K562 (cell line): ENCODE data around the gene XPC. TPM values are rescaled to one million over a fixed set of nuclear protein-coding genes. Genes with fewer than 3 reads are reported as not detected.

Experiments used
- ATAC-seq: fragments of 200-7000 bp; cut with Tn5 transposase; 3 replicates; pipeline ENCODE4 v1.9.1; 2020; ENCODE audit warnings: moderate library complexity
- BruUV-seq: library from RNA; stranded (reverse); fragments of 400-500 nt; replicated peaks from 2 replicates; lab custom pipeline; 2021; lab: Mats Ljungman, UMichigan
- CTCF ChIA-PET: fragments of 300-600 bp; formaldehyde crosslinking; extraction: SDS; loops from one replicate; lab custom pipeline; 2021; ENCODE audit warnings: low intra/inter-chr PET ratio; lab: Yijun Ruan, JAX
- POLR2A ChIA-PET: fragments of 300-600, 350-650 bp; sonication (Branson Sonifier 250); formaldehyde crosslinking; extraction: SDS; loops from one replicate; lab custom pipeline; 2021; ENCODE audit warnings: antibody characterized with exemption, inconsistent platforms; lab: Yijun Ruan, JAX
- DNase-seq, 4 experiments: peaks; one replicate each; pipeline versions ENCODE4 v3.0.0 to v3.0.0-alpha.2; 2011 to 2018; ENCODE audit warnings: low spot score in 3 of 4, mixed read lengths in 3 of 4; ENCODE audit errors: extremely low read depth in 1 of 4
- FAIRE-seq: peaks from 2 replicates; lab custom pipeline; 2011; peaks lifted over from hg19 to GRCh38; lab: Jason Lieb, UNC
- H2AFZ ChIP-seq: 2 replicates; pipeline ENCODE4 v1.6.0; 2011; ENCODE audit warnings: low read depth, low read length, control low read depth, inconsistent platforms
- H3K27ac ChIP-seq: fragments of 200-600 bp; 3 replicates; pipeline ENCODE4 v1.8.0; 2011; ENCODE audit warnings: low read depth, mild to moderate bottlenecking, control low read depth, inconsistent platforms, low read length, moderate library complexity, mixed read lengths; ENCODE audit errors: extremely low read depth
- H3K27me3 ChIP-seq, 2 experiments: fragments of 300-600 bp in 1 of 2; 2 replicates in 1 of 2; 3 replicates in 1 of 2; pipeline versions ENCODE4 v1.6.0 to v1.8.0; 2011; ENCODE audit warnings: inconsistent platforms in 2 of 2, low read length in 2 of 2, mild to moderate bottlenecking in 1 of 2, mixed read lengths in 1 of 2, moderate library complexity in 1 of 2; ENCODE audit not compliant: control insufficient read depth in 2 of 2, insufficient read depth in 2 of 2
- H3K36me3 ChIP-seq: fragments of 300-600 bp; 3 replicates; pipeline ENCODE4 v1.8.0; 2011; ENCODE audit warnings: mild to moderate bottlenecking, low read length, inconsistent platforms; ENCODE audit not compliant: control insufficient read depth, insufficient read depth
- H3K4me1 ChIP-seq, 2 experiments: fragments of 200-600 bp in 1 of 2; replicated peaks in 1 of 2; 2 replicates in 1 of 2; 3 replicates in 1 of 2; pipeline versions ENCODE4 v1.5.1 to v1.8.0; 2011; ENCODE audit warnings: inconsistent platforms in 2 of 2, low read length in 2 of 2, mild to moderate bottlenecking in 1 of 2, mixed read lengths in 1 of 2, moderate library complexity in 1 of 2; ENCODE audit not compliant: control insufficient read depth in 2 of 2, insufficient read depth in 2 of 2
- H3K4me2 ChIP-seq: 2 replicates; pipeline ENCODE4 v1.6.1; 2011; ENCODE audit warnings: low read length, control low read depth, inconsistent platforms, mixed read lengths; ENCODE audit not compliant: insufficient read depth
- H3K4me3 ChIP-seq: fragments of 200-600 bp; sonication (generic), shearing (Covaris generic); 2 replicates; pipeline ENCODE4 v1.5.1; 2016; ENCODE audit warnings: control low read depth, inconsistent platforms
- H3K79me2 ChIP-seq: fragments of 200-600 bp; 3 replicates; pipeline ENCODE4 v1.8.0; 2011; ENCODE audit warnings: low read length, inconsistent platforms; ENCODE audit not compliant: control insufficient read depth, insufficient read depth
- H3K9ac ChIP-seq, 2 experiments: 2 replicates each; pipeline versions ENCODE4 v1.6.0 to v1.6.1; 2011; ENCODE audit warnings: low read depth in 2 of 2, low read length in 2 of 2, control low read depth in 1 of 2, inconsistent platforms in 1 of 2, mild to moderate bottlenecking in 1 of 2, mixed read lengths in 1 of 2; ENCODE audit not compliant: insufficient read depth in 1 of 2
- H3K9me1 ChIP-seq: one replicate; pipeline ENCODE4 v1.6.0; 2011; ENCODE audit warnings: inconsistent platforms, mild to moderate bottlenecking, low read length, moderate library complexity; ENCODE audit not compliant: control insufficient read depth, insufficient read depth
- H3K9me3 ChIP-seq: replicated peaks from 2 replicates; pipeline ENCODE4 v1.5.1; 2011; ENCODE audit warnings: low read depth, low read length, inconsistent platforms; ENCODE audit not compliant: control insufficient read depth, insufficient read depth
- H4K20me1 ChIP-seq: replicated peaks from 2 replicates; pipeline ENCODE4 v1.6.1; 2011; ENCODE audit warnings: low read length, inconsistent platforms, mixed read lengths; ENCODE audit not compliant: control insufficient read depth, insufficient read depth
- ASH1L ChIP-seq: fragments of 450-650 bp; IDR thresholded peaks from 2 replicates; pipeline ENCODE4 v1.6.1; 2018; ENCODE audit warnings: borderline replicate concordance, mild to moderate bottlenecking, low read depth; ENCODE audit not compliant: partially characterized antibody
- CEBPG ChIP-seq, 3 experiments: fragments of 200-800 bp in 1 of 3; sonication (Bioruptor generic) in 1 of 3; sonication (generic) in 1 of 3; formaldehyde crosslinking in 1 of 3; IDR thresholded peaks in 2 of 3; conservative IDR thresholded peaks in 1 of 3; 2 replicates each; pipeline versions ENCODE4 v1.6.1 to v1.8.0; 2016 to 2022; ENCODE audit warnings: missing compliant biosample characterization in 2 of 3, missing genetic modification characterization in 2 of 3, mild to moderate bottlenecking in 1 of 3, missing genetic modification reagents in 1 of 3
- CREB1 ChIP-seq, 2 experiments: sonication (generic) in 1 of 2; formaldehyde crosslinking in 1 of 2; IDR thresholded peaks; 2 replicates each; pipeline versions ENCODE4 v1.6.1 to v1.8.0; 2012 to 2022; ENCODE audit warnings: inconsistent platforms in 1 of 2, mild to moderate bottlenecking in 1 of 2, missing genetic modification reagents in 1 of 2, moderate library complexity in 1 of 2
- ERF ChIP-seq: fragments of 450-650 bp; formaldehyde crosslinking; IDR thresholded peaks from 2 replicates; pipeline ENCODE4 v1.4.0; 2020; ENCODE audit warnings: mild to moderate bottlenecking, mixed read lengths
- GTF2F1 ChIP-seq: IDR thresholded peaks from 2 replicates; pipeline ENCODE4 v1.6.1; 2011; ENCODE audit warnings: low read depth, low read length, improper control_type of control experiment
- JUN ChIP-seq, 2 experiments: sonication (generic) in 1 of 2; formaldehyde crosslinking in 1 of 2; IDR thresholded peaks; 2 replicates each; pipeline versions ENCODE4 v1.6.1 to v1.8.0; 2012 to 2022; ENCODE audit warnings: borderline replicate concordance in 2 of 2, mild to moderate bottlenecking in 2 of 2, improper control_type of control experiment in 1 of 2, low read depth in 1 of 2, low read length in 1 of 2, missing genetic modification reagents in 1 of 2
- MECOM ChIP-seq: fragments of 250-450 bp; sonication (Bioruptor Pico); IDR thresholded peaks from 2 replicates; pipeline ENCODE4 v1.8.0; 2022; ENCODE audit warnings: inconsistent platforms
- PHF8 ChIP-seq: fragments of 200-600 bp; sonication (generic); IDR thresholded peaks from 2 replicates; pipeline ENCODE4 v1.6.1; 2012; ENCODE audit warnings: mixed run types, mild to moderate bottlenecking, inconsistent platforms, low read length, moderate library complexity, borderline replicate concordance
- PRPF4 ChIP-seq: fragments of 200-400 bp; formaldehyde crosslinking; IDR thresholded peaks from one replicate; pipeline ENCODE4 v1.6.1; 2017; ENCODE audit warnings: low read length, low read depth, mild to moderate bottlenecking; ENCODE audit not compliant: insufficient read depth, poor library complexity, severe bottlenecking
- RBM17 ChIP-seq: fragments of 200-400 bp; formaldehyde crosslinking; IDR thresholded peaks from 2 replicates; pipeline ENCODE4 v1.6.1; 2017; ENCODE audit warnings: low read depth, mild to moderate bottlenecking, low read length, borderline replicate concordance
- SRSF1 ChIP-seq: fragments of 200-400 bp; formaldehyde crosslinking; IDR thresholded peaks from 2 replicates; pipeline ENCODE4 v1.6.1; 2017; ENCODE audit warnings: mild to moderate bottlenecking, low read depth, low read length, moderate library complexity
- TFE3 ChIP-seq: fragments of 450-650 bp; formaldehyde crosslinking; IDR thresholded peaks from 2 replicates; pipeline ENCODE4 v1.4.0; 2020; ENCODE audit warnings: mild to moderate bottlenecking, mixed read lengths
- XRCC5 ChIP-seq: fragments of 200-400 bp; formaldehyde crosslinking; IDR thresholded peaks from 2 replicates; pipeline ENCODE4 v1.6.1; 2017; ENCODE audit warnings: low read depth, mild to moderate bottlenecking, low read length
- ZNF146 ChIP-seq: IDR thresholded peaks from one replicate; pipeline ENCODE4 v1.6.1; 2018; ENCODE audit warnings: missing compliant biosample characterization; ENCODE audit not compliant: unreplicated experiment
- ZNF408 ChIP-seq: fragments of 250-450 bp; sonication (Bioruptor Pico); IDR thresholded peaks from 2 replicates; pipeline ENCODE4 v1.4.0; 2020; ENCODE audit warnings: low read depth, mild to moderate bottlenecking, moderate library complexity
- WGBS: fragments of 100-300 bp; shearing (Covaris generic); methylation state at CpG from one replicate; pipeline ENCODE4 v1.1.6; 2016; ENCODE audit warnings: low coverage, mixed read lengths; ENCODE audit not compliant: insufficient coverage; ENCODE audit errors: missing lambda C conversion rate; 5-methylcytosine and 5-hydroxymethylcytosine counted together
- in situ Hi-C: fragments of 300-500 bp; cut with MboI; formaldehyde crosslinking; loops from 4 replicates; pipeline ENCODE4 v1.15.0; 2018; ENCODE audit warnings: inconsistent platforms, mixed read lengths
- intact Hi-C: fragments of 100-400 bp; cut with micrococcal nuclease; formaldehyde crosslinking; loops from 2 replicates; pipeline ENCODE4 v1.14.2; 2022
- polyA plus RNA-seq, 8 experiments: library from polyadenylated mRNA; depleted of rRNA in 4 of 8; stranded (reverse) in 5 of 8; unstranded in 3 of 8; fragments of >200 nt; fragmentation: Nextera tagmentation in 2 of 8; fragmentation: Illumina TruSeq in 1 of 8; extraction: Ambion mirVana in 2 of 8; extraction: Trizol in 1 of 8; gene quantifications; 2 replicates each; pipeline versions ENCODE4 v1.2.1 to v1.2.3, GENCODE V29; 2011 to 2014; ENCODE audit warnings: inconsistent platforms in 1 of 8, missing spikeins in 1 of 8
- total RNA-seq, 7 experiments: library from RNA; depleted of rRNA in 6 of 7; stranded (reverse); fragments of >200 nt in 6 of 7; fragmentation: Illumina TruSeq in 2 of 7; extraction: Trizol in 2 of 7; gene quantifications; 2 replicates each; pipeline versions ENCODE4 v1.2.1 to v1.2.3, GENCODE V29; 2011 to 2021; ENCODE audit warnings: low replicate concordance in 1 of 7
- TF ChIP-seq, protein P1 (sequence below): fragments of 150-350 bp; IDR thresholded peaks from 2 replicates; pipeline ENCODE4 v1.6.1; 2014; ENCODE audit warnings: low read depth, mild to moderate bottlenecking, low read length, borderline replicate concordance

XPC gene
- total and polyA plus RNA-seq, 9 of the 15 experiments (the other 6 are each of a cell fraction or from before 2014, with no cell fraction given) = 3.8 to 54.7 (median 41.3) TPM

- Histone ChIP-seq H3K27ac (no peak overlapping the region), H3K4me3 (no peak overlapping the region), H3K4me1 (peaks cover 8 to 11% of the 10 kb centered on the region in 2 experiments), H4K20me1 (no peaks in the 10 kb centered on the region), H3K9ac (no peak overlapping the region), H3K36me3 (peaks cover 66% of the 10 kb centered on the region; the same call in 2 of the 3 replicates), H3K27me3 (no peaks in the 10 kb centered on the region), H3K9me3 (no peaks in the 10 kb centered on the region), H3K4me2 (no peak overlapping the region), H2AFZ (no peak overlapping the region), H3K79me2 (no peaks in the 10 kb centered on the region), H3K9me1 (no peaks in the 10 kb centered on the region)
- WGBS = 78% methylated on average over 5 of the region's 5 CpGs
- intact Hi-C loops = no loop called here
- CTCF ChIA-PET = no interaction called here
- ATAC-seq = no peak
- no TSS peak for BruUV-seq
- in situ Hi-C loops = no loop called here
- FAIRE-seq = no peak
- no peak for DNase-seq
- POLR2A ChIA-PET = interaction anchor here (0.6 to 4.2 kb wide), 4 partner anchors 9 to 524 kb away, joined by 3 to 24 read pairs (median 4); partner anchors contain the start of genes CHCHD4 and TMEM43
- TF ChIP-seq ASH1L = no peak
- TF ChIP-seq TFE3 (CRISPR knock-in tag) = peak; percentile 22; the same call in 1 of the 2 replicates
- no peak for TF ChIP-seq PRPF4
- peak; percentile 75 for TF ChIP-seq CEBPG (CRISPR knock-in tag; IDR thresholded peaks at IDR 0.05)
- TF ChIP-seq CEBPG (tag; conservative IDR thresholded peaks at IDR 0.05 in 1 of 2, IDR thresholded peaks at IDR 0.05 in 1 of 2) = no peak
- no peak for TF ChIP-seq ZNF146
- TF ChIP-seq ERF (CRISPR knock-in tag) = no peak
- TF ChIP-seq SRSF1 = no peak
- no peak for TF ChIP-seq JUN (IDR thresholded peaks at IDR 0.05; ENCODE audit: borderline replicate concordance, low read depth, low read length)
- TF ChIP-seq JUN (CRISPR knock-in tag; IDR thresholded peaks at IDR 0.05; ENCODE audit: borderline replicate concordance) = no peak
- no peak for TF ChIP-seq ZNF408
- TF ChIP-seq PHF8 = no peak
- TF ChIP-seq CREB1 (IDR thresholded peaks at IDR 0.05) = no peak
- TF ChIP-seq CREB1 (CRISPR knock-in tag; IDR thresholded peaks at IDR 0.05) = no peak
- no peak for TF ChIP-seq GTF2F1
- no peak for TF ChIP-seq RBM17
- TF ChIP-seq, protein P1, sequence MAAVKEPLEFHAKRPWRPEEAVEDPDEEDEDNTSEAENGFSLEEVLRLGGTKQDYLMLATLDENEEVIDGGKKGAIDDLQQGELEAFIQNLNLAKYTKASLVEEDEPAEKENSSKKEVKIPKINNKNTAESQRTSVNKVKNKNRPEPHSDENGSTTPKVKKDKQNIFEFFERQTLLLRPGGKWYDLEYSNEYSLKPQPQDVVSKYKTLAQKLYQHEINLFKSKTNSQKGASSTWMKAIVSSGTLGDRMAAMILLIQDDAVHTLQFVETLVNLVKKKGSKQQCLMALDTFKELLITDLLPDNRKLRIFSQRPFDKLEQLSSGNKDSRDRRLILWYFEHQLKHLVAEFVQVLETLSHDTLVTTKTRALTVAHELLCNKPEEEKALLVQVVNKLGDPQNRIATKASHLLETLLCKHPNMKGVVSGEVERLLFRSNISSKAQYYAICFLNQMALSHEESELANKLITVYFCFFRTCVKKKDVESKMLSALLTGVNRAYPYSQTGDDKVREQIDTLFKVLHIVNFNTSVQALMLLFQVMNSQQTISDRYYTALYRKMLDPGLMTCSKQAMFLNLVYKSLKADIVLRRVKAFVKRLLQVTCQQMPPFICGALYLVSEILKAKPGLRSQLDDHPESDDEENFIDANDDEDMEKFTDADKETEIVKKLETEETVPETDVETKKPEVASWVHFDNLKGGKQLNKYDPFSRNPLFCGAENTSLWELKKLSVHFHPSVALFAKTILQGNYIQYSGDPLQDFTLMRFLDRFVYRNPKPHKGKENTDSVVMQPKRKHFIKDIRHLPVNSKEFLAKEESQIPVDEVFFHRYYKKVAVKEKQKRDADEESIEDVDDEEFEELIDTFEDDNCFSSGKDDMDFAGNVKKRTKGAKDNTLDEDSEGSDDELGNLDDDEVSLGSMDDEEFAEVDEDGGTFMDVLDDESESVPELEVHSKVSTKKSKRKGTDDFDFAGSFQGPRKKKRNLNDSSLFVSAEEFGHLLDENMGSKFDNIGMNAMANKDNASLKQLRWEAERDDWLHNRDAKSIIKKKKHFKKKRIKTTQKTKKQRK = no peak
- no peak for TF ChIP-seq XRCC5
- no peak for TF ChIP-seq MECOM (CRISPR knock-in tag)
These were observed 38.6 kb downstream of the XPC start for GRCh38 chr3:14139771-14140170.
